Brain microvascular endothelial cell (primary cell): Measurements from ENCODE around the gene OR11A1.

Experiments
- DNase-seq: peaks from one replicate; pipeline ENCODE4 v3.0.0-alpha.2; 2020
- H3K27ac ChIP-seq: fragments of 250-450 bp; sonication (Bioruptor Pico); 2 replicates; pipeline ENCODE4 v1.5.1; 2020; ENCODE audit warnings: mild to moderate bottlenecking, moderate library complexity
- H3K27me3 ChIP-seq: fragments of 250-450 bp; sonication (Bioruptor Pico); replicated peaks from 2 replicates; pipeline ENCODE4 v1.5.1; 2020; ENCODE audit warnings: mild to moderate bottlenecking
- H3K36me3 ChIP-seq: fragments of 250-450 bp; sonication (Bioruptor Pico); replicated peaks from 2 replicates; pipeline ENCODE4 v1.5.1; 2020; ENCODE audit warnings: mild to moderate bottlenecking
- H3K4me3 ChIP-seq: 2 replicates; pipeline ENCODE4 v1.5.1; 2011; ENCODE audit warnings: low read depth, mild to moderate bottlenecking, control low read depth, low read length, moderate library complexity
- CTCF ChIP-seq: IDR thresholded peaks from 2 replicates; pipeline ENCODE4 v1.5.1; 2011; ENCODE audit warnings: low read depth, mild to moderate bottlenecking, moderate library complexity, low read length, control low read depth, inconsistent platforms; ENCODE audit errors: missing control alignments
- in situ Hi-C: cut with HindIII; loops from 2 replicates; pipeline ENCODE4 v1.10.0; 2017; ENCODE audit warnings: low sequenced_read_pairs, low pct_ligation_motif_present

The OR11A1 gene

GRCh38 chr6:29456971-29457370 lies at the start of gene OR11A1, which contains the start of gene OR2H1:
TSS of gene OR11A1 (minus strand) at chr6:29457071. CDS start at chr6:29427641, 29,430 bp downstream.
TSS of gene OR2H1 (plus strand) at chr6:29457155. CDS start at chr6:29461770, 4,615 bp downstream.
- DNase-seq: no peak
- no peak for TF ChIP-seq CTCF
- no peak within 1 kb of the TSS for H3K4me3 ChIP-seq
- no peak within 1 kb of the TSS for H3K27ac ChIP-seq
- H3K27me3 ChIP-seq: no peaks in the 10 kb centered on the region
- no peaks in the 10 kb centered on the region for H3K36me3 ChIP-seq
- in situ Hi-C loops: no loop called here

- no peak for TF ChIP-seq CTCF
- Histone ChIP-seq H3K36me3 (no peaks in the 10 kb centered on the region), H3K27ac (no peak overlapping the region), H3K4me3 (no peak overlapping the region), H3K27me3 (no peaks in the 10 kb centered on the region)
- in situ Hi-C loops: no loop called here
- no peak for DNase-seq
Measured at GRCh38 chr6:29506446-29507067, 49.7 kb upstream of the OR11A1 start.

GRCh38 chr6:29505808-29506207 lies 48.9 kb upstream of the OR11A1 start:
- no peak for TF ChIP-seq CTCF
- H3K27me3 ChIP-seq: no peaks in the 10 kb centered on the region
- H3K27ac ChIP-seq: no peak overlapping the region
- H3K36me3 ChIP-seq: no peaks in the 10 kb centered on the region
- in situ Hi-C loops: no loop called here
- no peak for DNase-seq
- H3K4me3 ChIP-seq: no peak overlapping the region

- Histone ChIP-seq H3K4me3 (no peak overlapping the region), H3K36me3 (no peaks in the 10 kb centered on the region), H3K27me3 (no peaks in the 10 kb centered on the region), H3K27ac (no peak overlapping the region)
- in situ Hi-C loops: no loop called here
- TF ChIP-seq CTCF: no peak
- DNase-seq: no peak
Measured at GRCh38 chr6:29504961-29505360, 48.1 kb upstream of the OR11A1 start.

- peak; percentile 96 for DNase-seq
- in situ Hi-C loops: no loop called here
- H3K4me3 ChIP-seq: no peak overlapping the region
- no peaks in the 10 kb centered on the region for H3K36me3 ChIP-seq
- no peaks in the 10 kb centered on the region for H3K27me3 ChIP-seq
- no peak for TF ChIP-seq CTCF
- peak overlapping the region; percentile 91 for H3K27ac ChIP-seq
Measured at GRCh38 chr6:29502597-29502996, 45.7 kb upstream of the OR11A1 start.

- in situ Hi-C loops: no loop called here
- no peaks in the 10 kb centered on the region for H3K36me3 ChIP-seq
- no peak for DNase-seq
- H3K27me3 ChIP-seq: no peaks in the 10 kb centered on the region
- TF ChIP-seq CTCF: no peak
- H3K27ac ChIP-seq: peak overlapping the region; percentile 88
- H3K4me3 ChIP-seq: no peak overlapping the region
Measured at GRCh38 chr6:29502181-29502580, 45.3 kb upstream of the OR11A1 start.
